Colonic mucosa (tissue), 4 donors: Measurements from ENCODE around the gene NDUFC1. TPM values are rescaled to one million over a fixed set of nuclear protein-coding genes. Genes with fewer than 3 reads are reported as not detected.

Experiments
- DNase-seq: peaks from one replicate; pipeline ENCODE4 v3.0.0-alpha.2; 2020
- H3K27ac ChIP-seq: fragments of 200-600 bp; one replicate; pipeline ENCODE4 v1.8.0; 2021
- H3K27me3 ChIP-seq: fragments of 200-600 bp; one replicate; pipeline ENCODE4 v1.8.0; 2021
- H3K36me3 ChIP-seq: fragments of 200-600 bp; one replicate; pipeline ENCODE4 v1.8.0; 2021
- H3K4me1 ChIP-seq: fragments of 200-600 bp; one replicate; pipeline ENCODE4 v1.8.0; 2021; ENCODE audit warnings: mild to moderate bottlenecking
- H3K4me3 ChIP-seq: fragments of 200-600 bp; one replicate; pipeline ENCODE4 v1.8.0; 2021
- H3K9ac ChIP-seq, 2 donors: one replicate each; pipeline ENCODE4 v1.7.0; 2013; ENCODE audit warnings: control low read depth in 2 of 2, low read depth in 2 of 2, low read length in 2 of 2
- H3K9me3 ChIP-seq: fragments of 200-600 bp; one replicate; pipeline ENCODE4 v1.8.0; 2021
- CTCF ChIP-seq: fragments of 200-600 bp; IDR thresholded peaks from one replicate; pipeline ENCODE4 v1.8.0; 2022; ENCODE audit warnings: antibody characterized with exemption, mild to moderate bottlenecking
- intact Hi-C: fragments of 100-400 bp; cut with DNase I; formaldehyde crosslinking; loops from one replicate; pipeline ENCODE4 v1.14.1; 2022
- total RNA-seq, 2 donors: library from RNA; stranded (reverse); fragmentation: NEBNext Ultra II Directional in 1 of 2; extraction: Animal tissue kit (Norgen Biotek cat#: 25700) in 1 of 2; gene quantifications; one replicate each; pipeline ENCODE4 v1.2.1, GENCODE V29; 2021
- donor health status: healthy.
- donor health status: DM: no; HTN: no; CAD: no.
- donor health status: DM: no; HTN: no; CAD: no.

Gene NDUFC1
- total RNA-seq, 2 donors from 2014 or later = 82.1 to 89.9 TPM

- no peak for TF ChIP-seq CTCF
- intact Hi-C loops = no loop called here
- no peak for DNase-seq
Observed at GRCh38 chr4:139241086-139241783, 61.0 kb downstream of the NDUFC1 start.

More at GRCh38 chr4:139241086-139241783, 61.0 kb downstream of the NDUFC1 start:
- Histone ChIP-seq H3K9me3 (no peaks in the 10 kb centered on the region), H3K27me3 (no peaks in the 10 kb centered on the region), H3K4me1 (no peaks in the 10 kb centered on the region), H3K4me3 (no peak overlapping the region), H3K27ac (no peak overlapping the region), H3K9ac (no peak overlapping the region), H3K36me3 (no peaks in the 10 kb centered on the region)

Other genes starting within 250 kb of the NDUFC1 start
- gene ELF2, start 125.3 kb downstream of the NDUFC1 start, total RNA-seq = 10 to 100 TPM; 30.0 to 40.0 TPM
- gene MGARP, start 22.3 kb downstream of the NDUFC1 start, total RNA-seq = under 1 TPM in 1 of 2 donors, not detected in 1; 0.32 TPM
- gene NAA15, start 972 bp downstream of the NDUFC1 start, total RNA-seq = 10 to 100 TPM; 32.4 to 55.5 TPM
- gene RAB33B, start 151.6 kb upstream of the NDUFC1 start, total RNA-seq = 1 to 10 TPM; 5.0 to 7.1 TPM